OCI-LY1 (cell line): ENCODE results near the gene SORT1.

Experiments
- H2AFZ ChIP-seq: fragments of 200-600 bp; sonication (generic), shearing (Covaris generic); 2 replicates; pipeline ENCODE4 v1.6.0; 2014; ENCODE audit warnings: antibody characterized with exemption, mild to moderate bottlenecking, low read length
- H3F3A ChIP-seq: fragments of 200-600 bp; sonication (generic), shearing (Covaris generic); 2 replicates; pipeline ENCODE4 v1.6.0; 2014; ENCODE audit warnings: mild to moderate bottlenecking, antibody characterized with exemption, low read length, moderate library complexity; ENCODE audit not compliant: insufficient read depth
- H3K27ac ChIP-seq: fragments of 200-600 bp; sonication (generic); 2 replicates; pipeline ENCODE4 v1.5.1; 2014; ENCODE audit warnings: low read length, mixed run types, mild to moderate bottlenecking, low read depth; ENCODE audit not compliant: poor library complexity, severe bottlenecking
- H3K27me3 ChIP-seq: fragments of 200-600 bp; sonication (generic); 2 replicates; pipeline ENCODE4 v1.6.0; 2014; ENCODE audit warnings: antibody characterized with exemption, mild to moderate bottlenecking, low read length, moderate library complexity; ENCODE audit not compliant: insufficient read depth
- H3K36me3 ChIP-seq: fragments of 200-600 bp; sonication (generic); 2 replicates; pipeline ENCODE4 v1.6.1; 2014; ENCODE audit warnings: mild to moderate bottlenecking, antibody characterized with exemption, low read length, moderate library complexity, mixed read lengths; ENCODE audit not compliant: insufficient read depth
- H3K4me1 ChIP-seq: fragments of 200-600 bp; sonication (generic); 2 replicates; pipeline ENCODE4 v1.5.1; 2014; ENCODE audit warnings: mild to moderate bottlenecking, low read length, moderate library complexity; ENCODE audit not compliant: insufficient read depth, severe bottlenecking
- H3K4me2 ChIP-seq: fragments of 200-600 bp; sonication (generic), shearing (Covaris generic); 2 replicates; pipeline ENCODE4 v1.6.1; 2014; ENCODE audit warnings: low read length
- H3K4me3 ChIP-seq: fragments of 200-600 bp; sonication (generic); 2 replicates; pipeline ENCODE4 v1.5.1; 2014; ENCODE audit warnings: low read length, low read depth, mild to moderate bottlenecking, mixed read lengths; ENCODE audit not compliant: poor library complexity, severe bottlenecking
- H3K79me2 ChIP-seq: fragments of 200-600 bp; shearing (Covaris generic); 2 replicates; pipeline ENCODE4 v1.6.1; 2016; ENCODE audit warnings: mixed run types, low read length, mixed read lengths; ENCODE audit not compliant: insufficient read depth
- H3K9ac ChIP-seq: fragments of 200-600 bp; sonication (generic), shearing (Covaris generic); 2 replicates; pipeline ENCODE4 v1.6.1; 2014; ENCODE audit warnings: mild to moderate bottlenecking, low read length, mixed read lengths
- H3K9me2 ChIP-seq: fragments of 200-600 bp; sonication (generic), shearing (Covaris generic); 2 replicates; pipeline ENCODE4 v1.6.1; 2014; ENCODE audit warnings: low read depth, mild to moderate bottlenecking, low read length, mixed read lengths
- H3K9me3 ChIP-seq: fragments of 200-600 bp; shearing (Covaris generic); 2 replicates; pipeline ENCODE4 v1.6.1; 2014; ENCODE audit warnings: low read length, mixed read lengths
- H4K20me1 ChIP-seq: fragments of 200-600 bp; sonication (generic), shearing (Covaris generic); 2 replicates; pipeline ENCODE4 v1.6.0; 2016; ENCODE audit warnings: mild to moderate bottlenecking, low read length; ENCODE audit not compliant: insufficient read depth
- CTCF ChIP-seq: fragments of 200-600 bp; sonication (generic), shearing (Covaris generic); IDR thresholded peaks from 2 replicates; pipeline ENCODE4 v1.5.1; 2017; ENCODE audit warnings: mild to moderate bottlenecking, antibody characterized with exemption, low read length, moderate library complexity, mixed read lengths
- EZH2 ChIP-seq: fragments of 200-600 bp; sonication (generic), shearing (Covaris generic); IDR thresholded peaks from 2 replicates; pipeline ENCODE4 v1.8.0; 2017; ENCODE audit warnings: borderline replicate concordance, mixed run types, mild to moderate bottlenecking, antibody characterized with exemption, low read length, moderate library complexity, mixed read lengths

Gene SORT1

GRCh38 chr1:109295712-109296415 lies 101.9 kb downstream of the SORT1 start:
- Histone ChIP-seq H3K4me2 (no peak overlapping the region), H3F3A (no peaks in the 10 kb centered on the region), H4K20me1 (no peaks in the 10 kb centered on the region), H3K79me2 (no peaks in the 10 kb centered on the region), H3K4me3 (no peak overlapping the region), H3K9me3 (no peaks in the 10 kb centered on the region), H3K27me3 (peaks cover 3% of the 10 kb centered on the region; the same call in 1 of the 2 replicates), H3K4me1 (no peaks in the 10 kb centered on the region), H3K36me3 (no peaks in the 10 kb centered on the region), H3K9me2 (no peaks in the 10 kb centered on the region), H3K27ac (no peak overlapping the region), H3K9ac (no peak overlapping the region), H2AFZ (no peak overlapping the region)
- TF ChIP-seq EZH2 (no peak), CTCF (no peak)

GRCh38 chr1:109294481-109294880 lies 103.2 kb downstream of the SORT1 start:
- Histone ChIP-seq H3K9me2 (no peaks in the 10 kb centered on the region), H3K4me2 (no peak overlapping the region), H2AFZ (no peak overlapping the region), H4K20me1 (no peaks in the 10 kb centered on the region), H3K4me3 (no peak overlapping the region), H3K27me3 (no peaks in the 10 kb centered on the region), H3K27ac (no peak overlapping the region), H3K36me3 (no peaks in the 10 kb centered on the region), H3K79me2 (no peaks in the 10 kb centered on the region), H3F3A (no peaks in the 10 kb centered on the region), H3K9ac (no peak overlapping the region), H3K9me3 (no peaks in the 10 kb centered on the region), H3K4me1 (no peaks in the 10 kb centered on the region)
- no peak for TF ChIP-seq CTCF
- no peak for TF ChIP-seq EZH2

- Histone ChIP-seq H4K20me1 (no peaks in the 10 kb centered on the region), H3K9me3 (no peaks in the 10 kb centered on the region), H3K79me2 (no peaks in the 10 kb centered on the region), H3K27ac (no peak overlapping the region), H3K4me2 (no peak overlapping the region), H3K27me3 (no peaks in the 10 kb centered on the region), H3F3A (no peaks in the 10 kb centered on the region), H3K9ac (no peak overlapping the region), H3K9me2 (no peaks in the 10 kb centered on the region), H2AFZ (no peak overlapping the region), H3K4me1 (no peaks in the 10 kb centered on the region), H3K36me3 (no peaks in the 10 kb centered on the region), H3K4me3 (no peak overlapping the region)
- TF ChIP-seq CTCF (no peak), EZH2 (no peak)
Observed at GRCh38 chr1:109293026-109293425, 104.7 kb downstream of the SORT1 start.
